Measurements from ENCODE around the gene OLIG2.

OLIG2 gene

GRCh38 chr21:33064623-33065390, 39.1 kb downstream of the OLIG2 start:
- no peak for DNase-seq (ENCODE audit: low read depth)

DNA sequence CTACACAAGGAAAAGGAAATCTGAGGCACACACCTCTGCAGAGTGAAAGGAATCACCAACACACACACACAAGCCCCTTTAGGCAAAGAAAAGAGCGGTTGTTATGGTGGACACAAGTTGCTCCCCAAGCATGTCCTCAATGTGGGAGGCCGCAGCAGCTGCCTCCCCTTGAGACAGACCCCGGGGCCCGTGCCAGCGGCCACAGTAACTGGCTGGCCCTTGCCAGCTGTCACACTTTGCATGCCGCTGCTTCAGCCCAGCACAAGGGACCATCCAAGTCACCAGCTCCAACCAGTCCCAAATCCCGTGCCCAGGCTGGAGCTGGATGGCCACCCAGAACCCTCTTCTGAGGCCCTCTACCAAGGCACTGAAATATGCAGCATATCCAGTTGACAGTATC, 41.3 kb downstream of the OLIG2 start:
- DNase-seq (ENCODE audit: low read depth): no peak

GRCh38 chr21:33067457-33067856, 41.7 kb downstream of the OLIG2 start:
- DNase-seq (ENCODE audit: low read depth): no peak

- DNase-seq (ENCODE audit: low read depth): no peak
These were observed 43.5 kb downstream of the OLIG2 start for GRCh38 chr21:33069243-33069642.

DNA sequence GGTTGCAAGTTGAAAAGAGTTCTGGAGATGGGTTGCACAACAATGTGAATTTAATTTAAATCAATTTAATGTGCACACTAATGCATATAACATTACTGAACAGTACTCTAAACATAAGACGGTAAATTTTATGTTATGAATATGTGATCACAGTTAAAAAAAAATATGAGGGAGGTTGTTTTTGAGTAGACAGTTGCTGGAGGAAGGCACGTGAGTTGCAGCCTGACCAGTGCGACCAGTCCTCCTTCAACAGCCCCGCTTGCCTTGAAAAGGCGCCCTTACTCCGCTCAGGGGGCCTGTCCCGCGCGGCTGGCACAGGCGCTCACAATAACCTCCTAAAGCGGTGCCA, 43.9 kb downstream of the OLIG2 start:
- DNase-seq (ENCODE audit: low read depth): no peak

- DNase-seq (ENCODE audit: low read depth): peak; percentile 45
These were observed 44.4 kb downstream of the OLIG2 start, which contains the start of gene OLIG1 for GRCh38 chr21:33069994-33070743. Gene OLIG1 (plus strand): TSS chr21:33070141. CDS start chr21:33070247, 106 bp downstream.

GRCh38 chr21:33070744-33070997, 44.9 kb downstream of the OLIG2 start:
- no peak for DNase-seq (ENCODE audit: low read depth)

DNA sequence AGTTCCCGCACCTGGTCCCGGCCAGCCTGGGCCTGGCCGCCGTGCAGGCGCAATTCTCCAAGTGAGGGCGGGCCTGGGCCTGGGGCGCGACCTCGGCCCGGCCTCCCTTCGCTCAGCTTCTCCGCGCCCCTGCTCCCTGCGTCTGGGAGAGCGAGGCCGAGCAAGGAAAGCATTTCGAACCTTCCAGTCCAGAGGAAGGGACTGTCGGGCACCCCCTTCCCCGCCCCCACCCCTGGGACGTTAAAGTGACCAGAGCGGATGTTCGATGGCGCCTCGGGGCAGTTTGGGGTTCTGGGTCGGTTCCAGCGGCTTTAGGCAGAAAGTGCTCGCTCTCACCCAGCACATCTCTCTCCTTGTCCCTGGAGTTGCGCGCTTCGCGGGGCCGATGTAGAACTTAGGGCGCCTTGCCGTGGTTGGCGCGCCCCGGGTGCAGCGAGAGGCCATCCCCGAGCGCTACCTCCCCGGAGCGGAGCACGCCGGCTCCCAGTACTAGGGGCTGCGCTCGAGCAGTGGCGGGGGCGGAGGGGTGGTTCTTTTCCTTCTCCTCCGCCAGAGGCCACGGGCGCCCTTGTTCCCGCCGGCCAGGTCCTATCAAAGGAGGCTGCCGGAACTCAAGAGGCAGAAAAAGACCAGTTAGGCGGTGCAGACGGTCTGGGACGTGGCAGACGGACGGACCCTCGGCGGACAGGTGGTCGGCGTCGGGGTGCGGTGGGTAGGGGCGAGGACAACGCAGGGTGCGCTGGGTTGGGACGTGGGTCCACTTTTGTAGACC, 45.4 kb downstream of the OLIG2 start:
- DNase-seq (ENCODE audit: low read depth): no peak

- DNase-seq (ENCODE audit: low read depth): no peak
These were observed 46.1 kb downstream of the OLIG2 start for GRCh38 chr21:33071770-33072306.

DNA sequence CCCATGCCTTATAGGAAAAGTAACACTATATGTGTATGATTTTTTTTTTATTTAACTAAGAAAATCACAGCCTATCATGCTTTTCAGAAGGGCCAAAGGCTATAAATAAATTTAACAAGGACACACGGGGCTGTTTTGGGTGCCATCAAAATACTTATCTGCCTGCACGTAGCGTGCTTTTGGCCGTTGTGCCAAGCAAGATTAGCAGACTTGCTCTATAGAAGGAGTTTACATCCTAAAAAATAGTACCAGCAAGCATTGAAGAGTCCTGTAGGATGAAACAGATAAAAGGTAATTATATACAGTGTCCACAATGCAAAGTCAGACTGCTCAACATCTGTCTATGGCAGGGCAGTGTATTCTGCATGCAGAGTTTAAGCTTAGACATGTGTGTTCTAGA, 47.9 kb downstream of the OLIG2 start:
- DNase-seq (ENCODE audit: low read depth): no peak

- no peak for DNase-seq (ENCODE audit: low read depth)
These were observed 49.4 kb downstream of the OLIG2 start for GRCh38 chr21:33075128-33075527.

DNA sequence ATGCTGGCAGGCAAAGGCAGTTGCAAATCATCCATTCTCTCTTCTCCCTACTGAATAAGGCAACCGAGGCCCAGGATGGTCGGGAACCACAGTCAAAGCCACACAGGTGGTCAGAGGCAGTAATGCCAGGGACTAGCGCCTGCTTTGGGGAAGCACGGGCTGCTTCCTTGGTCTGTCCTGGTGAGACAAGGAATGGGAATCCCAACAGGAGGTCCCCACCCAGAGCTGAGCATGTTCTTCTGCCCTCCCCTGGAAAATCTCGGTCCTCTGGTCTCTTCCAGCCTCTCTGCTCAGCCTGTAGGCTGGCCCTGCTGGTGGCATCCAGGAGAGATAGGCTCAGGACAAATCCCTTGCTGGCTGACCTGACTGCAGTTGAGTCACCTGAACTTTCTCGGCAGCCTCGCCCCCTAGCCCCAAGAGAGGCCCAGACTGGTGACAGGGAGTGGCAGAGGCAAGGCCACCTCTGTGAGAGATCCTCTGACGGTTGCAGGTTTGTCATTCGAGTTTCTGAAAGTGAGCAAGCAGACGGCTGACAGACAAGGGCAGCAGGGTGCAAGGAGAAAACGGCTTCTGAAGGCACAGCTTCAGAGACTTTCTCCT, 50.0 kb downstream of the OLIG2 start:
- no peak for DNase-seq (ENCODE audit: low read depth)

DNA sequence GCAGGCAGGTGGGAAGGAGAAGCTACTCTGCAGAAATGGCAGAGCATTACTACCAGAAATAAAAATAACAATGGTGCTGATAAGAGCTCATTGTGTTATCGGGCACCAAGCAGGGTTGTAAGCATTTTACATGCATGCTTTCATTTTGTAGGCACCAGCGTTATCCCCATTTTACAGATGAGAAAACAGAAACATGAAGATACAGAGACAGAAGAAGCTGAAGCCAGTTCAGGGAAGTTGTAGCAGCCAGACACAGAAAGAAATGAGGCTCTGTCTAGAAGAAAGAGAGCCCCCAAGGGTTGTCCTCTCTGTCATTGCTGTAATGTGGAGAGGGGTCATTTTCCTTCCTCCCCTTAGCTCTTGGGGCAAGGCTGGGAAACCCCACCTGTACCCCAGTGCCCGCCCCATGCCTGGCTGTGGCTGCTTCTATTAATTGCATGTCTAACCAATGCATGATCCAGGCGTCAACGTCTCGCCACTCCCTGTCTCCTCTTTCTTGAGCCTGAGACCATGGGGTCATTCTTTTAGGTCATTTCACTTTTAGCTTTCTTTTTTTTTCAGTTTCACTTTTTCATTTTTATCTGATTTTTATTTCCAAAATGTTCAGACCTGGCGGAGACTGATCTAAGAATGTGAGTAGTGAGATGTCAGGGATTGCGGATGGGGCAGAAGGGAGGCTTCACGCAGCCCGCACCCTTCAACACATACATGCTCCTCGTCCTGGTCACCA, 51.0 kb downstream of the OLIG2 start:
- no peak for DNase-seq (ENCODE audit: low read depth)

Measured in activated T-cell treated with anti-CD3 and anti-CD28 coated beads for 48 hours (primary cell).